Astrocyte of the cerebellum (primary cell): ENCODE results near the gene ELAC2.

Experiments used
- DNase-seq: peaks from one replicate; pipeline ENCODE4 v3.0.0-alpha.2; 2011; ENCODE audit warnings: low read depth
- H3K4me3 ChIP-seq: 2 replicates; pipeline ENCODE4 v1.5.1; 2011; ENCODE audit warnings: mild to moderate bottlenecking, low read depth, low read length, moderate library complexity
- in situ Hi-C: cut with HindIII; loops from 2 replicates; pipeline ENCODE4 v1.10.0; 2017; ENCODE audit warnings: low sequenced_read_pairs
- TF ChIP-seq, protein P1 (sequence below): IDR thresholded peaks from 2 replicates; pipeline ENCODE4 v1.5.1; 2012; ENCODE audit warnings: low read length, low read depth, moderate library complexity, mild to moderate bottlenecking; ENCODE audit errors: missing control alignments

The ELAC2 gene

DNA sequence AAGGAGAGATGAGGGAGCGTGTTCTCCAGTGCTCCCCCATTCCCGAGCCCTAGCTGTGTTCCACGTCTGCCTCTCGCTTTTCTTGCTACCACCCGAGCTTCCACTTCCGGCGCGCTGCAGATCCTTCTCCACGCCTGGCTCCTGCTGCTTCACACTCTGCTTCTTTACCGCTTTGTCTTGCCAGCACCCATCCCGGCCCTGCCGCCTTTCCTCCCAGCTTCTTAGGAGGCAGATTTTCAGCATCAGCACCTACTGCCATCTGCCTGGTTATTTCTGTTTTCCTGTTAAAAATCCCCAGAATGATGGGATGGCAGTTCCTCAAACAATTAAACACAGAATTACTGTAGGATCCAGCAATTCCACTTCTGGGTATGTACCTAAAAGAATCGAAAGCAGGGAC lies 64.7 kb downstream of the ELAC2 start:
- H3K4me3 ChIP-seq: no peak overlapping the region
- no peak for DNase-seq
- TF ChIP-seq, protein P1, sequence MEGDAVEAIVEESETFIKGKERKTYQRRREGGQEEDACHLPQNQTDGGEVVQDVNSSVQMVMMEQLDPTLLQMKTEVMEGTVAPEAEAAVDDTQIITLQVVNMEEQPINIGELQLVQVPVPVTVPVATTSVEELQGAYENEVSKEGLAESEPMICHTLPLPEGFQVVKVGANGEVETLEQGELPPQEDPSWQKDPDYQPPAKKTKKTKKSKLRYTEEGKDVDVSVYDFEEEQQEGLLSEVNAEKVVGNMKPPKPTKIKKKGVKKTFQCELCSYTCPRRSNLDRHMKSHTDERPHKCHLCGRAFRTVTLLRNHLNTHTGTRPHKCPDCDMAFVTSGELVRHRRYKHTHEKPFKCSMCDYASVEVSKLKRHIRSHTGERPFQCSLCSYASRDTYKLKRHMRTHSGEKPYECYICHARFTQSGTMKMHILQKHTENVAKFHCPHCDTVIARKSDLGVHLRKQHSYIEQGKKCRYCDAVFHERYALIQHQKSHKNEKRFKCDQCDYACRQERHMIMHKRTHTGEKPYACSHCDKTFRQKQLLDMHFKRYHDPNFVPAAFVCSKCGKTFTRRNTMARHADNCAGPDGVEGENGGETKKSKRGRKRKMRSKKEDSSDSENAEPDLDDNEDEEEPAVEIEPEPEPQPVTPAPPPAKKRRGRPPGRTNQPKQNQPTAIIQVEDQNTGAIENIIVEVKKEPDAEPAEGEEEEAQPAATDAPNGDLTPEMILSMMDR: no peak
- in situ Hi-C loops: no loop called here

DNA sequence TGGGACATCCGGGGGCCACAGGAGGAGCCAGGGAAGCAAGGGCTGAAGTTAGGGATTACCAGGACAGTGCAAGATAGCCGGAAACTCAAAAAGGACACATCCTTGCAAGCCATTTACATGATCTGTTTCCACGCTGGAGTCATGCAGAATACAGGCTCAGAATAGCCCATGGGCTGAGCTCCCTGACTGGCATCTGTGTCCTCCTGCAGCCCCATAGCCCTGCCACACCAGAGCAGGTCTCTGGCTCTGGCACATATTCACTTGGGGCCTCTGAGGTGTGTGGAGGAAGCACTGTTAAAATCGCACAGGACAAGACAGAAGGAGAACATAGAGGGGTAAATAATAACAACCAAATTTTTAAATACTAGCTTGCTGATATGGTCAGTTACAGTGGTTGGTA lies 65.8 kb downstream of the ELAC2 start:
- H3K4me3 ChIP-seq: no peak overlapping the region
- in situ Hi-C loops: no loop called here
- DNase-seq: no peak
- TF ChIP-seq, protein P1: no peak

DNA sequence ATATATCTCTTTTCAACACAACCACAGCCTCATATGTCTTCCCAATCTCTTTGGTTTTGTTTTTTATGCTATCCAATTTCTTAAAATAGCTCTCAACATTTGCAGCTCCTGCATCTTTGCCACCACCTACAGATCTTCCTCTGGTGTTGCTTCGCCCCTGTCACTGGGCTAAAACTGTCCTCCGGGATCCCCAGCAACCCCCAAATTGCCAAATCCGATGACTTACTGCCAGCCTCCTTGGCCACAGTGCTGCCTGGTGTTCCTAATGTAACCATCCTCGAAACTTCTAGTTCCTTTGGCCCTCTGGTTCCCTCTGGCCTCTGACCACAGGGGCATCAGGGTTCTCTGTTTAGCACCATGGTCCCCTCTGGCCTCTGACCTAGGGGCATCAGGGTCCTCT lies 70.8 kb downstream of the ELAC2 start:
- TF ChIP-seq, protein P1: no peak
- H3K4me3 ChIP-seq: no peak overlapping the region
- DNase-seq: no peak
- in situ Hi-C loops: no loop called here
